IMR-90 (cell line): Measurements from ENCODE around the gene PSTK. TPM values are rescaled to one million over a fixed set of nuclear protein-coding genes. Genes with fewer than 3 reads are reported as not detected.

ENCODE experiments used
- ATAC-seq: fragments of 200-7000 bp; cut with Tn5 transposase; 2 replicates; pipeline ENCODE4 v1.9.1; 2020; ENCODE audit warnings: low read depth, mild to moderate bottlenecking, moderate library complexity
- BruUV-seq: library from RNA; stranded (reverse); fragments of 400-500 nt; replicated peaks from 2 replicates; lab custom pipeline; 2021; lab: Mats Ljungman, UMichigan
- CTCF ChIA-PET: fragments of 300-600 bp; formaldehyde crosslinking; extraction: SDS; loops from one replicate; lab custom pipeline; 2021; ENCODE audit warnings: antibody characterized with exemption; lab: Yijun Ruan, JAX
- POLR2A ChIA-PET: fragments of 300-600 bp; sonication (Branson Sonifier 250); formaldehyde crosslinking; loops from one replicate; lab custom pipeline; 2022; ENCODE audit warnings: antibody characterized with exemption; ENCODE audit not compliant: unreplicated experiment; lab: Charles Lee
- DNase-seq: peaks from one replicate; pipeline ENCODE4 v3.0.0; 2013
- H2AFZ ChIP-seq: replicated peaks from 2 replicates; pipeline ENCODE3; 2013; ENCODE audit warnings: low read length, mild to moderate bottlenecking; ENCODE audit not compliant: poor library complexity
- H2AK5ac ChIP-seq: 2 replicates; pipeline ENCODE4 v1.6.1; 2013; ENCODE audit warnings: low read depth, low read length, inconsistent platforms
- H2AK9ac ChIP-seq: replicated peaks from 2 replicates; pipeline ENCODE3; 2013; ENCODE audit warnings: mild to moderate bottlenecking, low read depth, low read length, moderate library complexity; ENCODE audit not compliant: poor library complexity
- H2BK120ac ChIP-seq: 2 replicates; pipeline ENCODE4 v1.6.1; 2013; ENCODE audit warnings: low read depth, low read length, inconsistent platforms
- H2BK15ac ChIP-seq: 3 replicates; pipeline ENCODE4 v1.6.1; 2013; ENCODE audit warnings: low read depth, low read length, inconsistent platforms
- H2BK20ac ChIP-seq: 2 replicates; pipeline ENCODE4 v1.6.1; 2013; ENCODE audit warnings: low read depth, mild to moderate bottlenecking, inconsistent platforms, low read length, moderate library complexity
- H2BK5ac ChIP-seq: 2 replicates; pipeline ENCODE4 v1.6.1; 2013; ENCODE audit warnings: mild to moderate bottlenecking, low read depth, low read length, inconsistent platforms; ENCODE audit not compliant: poor library complexity, severe bottlenecking
- H3K14ac ChIP-seq: replicated peaks from 2 replicates; pipeline ENCODE4 v1.6.1; 2013; ENCODE audit warnings: low read depth, low read length, inconsistent platforms
- H3K18ac ChIP-seq: 2 replicates; pipeline ENCODE4 v1.6.1; 2013; ENCODE audit warnings: low read depth, low read length, control low read depth
- H3K23ac ChIP-seq: 2 replicates; pipeline ENCODE4 v1.6.1; 2013; ENCODE audit warnings: low read depth, low read length, inconsistent platforms
- H3K27ac ChIP-seq: 2 replicates; pipeline ENCODE4 v1.5.1; 2013; ENCODE audit warnings: mild to moderate bottlenecking, control low read depth, low read length; ENCODE audit not compliant: insufficient read depth
- H3K27me3 ChIP-seq: 2 replicates; pipeline ENCODE4 v1.6.1; 2013; ENCODE audit warnings: low read length; ENCODE audit not compliant: control insufficient read depth, insufficient read depth
- H3K36me3 ChIP-seq: 2 replicates; pipeline ENCODE4 v1.6.1; 2013; ENCODE audit warnings: low read length, mixed read lengths; ENCODE audit not compliant: control insufficient read depth, insufficient read depth
- H3K4ac ChIP-seq: 2 replicates; pipeline ENCODE4 v1.6.1; 2013; ENCODE audit warnings: low read depth, low read length, inconsistent platforms
- H3K4me1 ChIP-seq: 2 replicates; pipeline ENCODE4 v1.6.1; 2013; ENCODE audit warnings: low read length, mixed read lengths; ENCODE audit not compliant: control insufficient read depth, insufficient read depth
- H3K4me2 ChIP-seq: 2 replicates; pipeline ENCODE4 v1.6.1; 2013; ENCODE audit warnings: low read depth, mild to moderate bottlenecking, control low read depth, low read length, moderate library complexity
- H3K4me3 ChIP-seq: 2 replicates; pipeline ENCODE4 v1.5.1; 2013; ENCODE audit warnings: low read depth, mild to moderate bottlenecking, control low read depth, low read length, moderate library complexity; ENCODE audit not compliant: insufficient read depth
- H3K56ac ChIP-seq: 2 replicates; pipeline ENCODE4 v1.6.1; 2013; ENCODE audit warnings: low read length, inconsistent platforms; ENCODE audit not compliant: insufficient read depth; ENCODE audit errors: extremely low read depth
- H3K79me1 ChIP-seq, 2 experiments: 2 replicates each; pipeline ENCODE4 v1.6.1; 2013; ENCODE audit warnings: low read length in 2 of 2, inconsistent platforms in 1 of 2, low read depth in 1 of 2
- H3K9ac ChIP-seq: 2 replicates; pipeline ENCODE4 v1.6.1; 2013; ENCODE audit warnings: low read depth, low read length, control low read depth
- H3K9me1 ChIP-seq: 2 replicates; pipeline ENCODE4 v1.6.1; 2013; ENCODE audit warnings: low read length, inconsistent platforms; ENCODE audit not compliant: insufficient read depth
- H3K9me3 ChIP-seq: 2 replicates; pipeline ENCODE4 v1.6.1; 2013; ENCODE audit warnings: low read length; ENCODE audit not compliant: control insufficient read depth, insufficient read depth
- H4K20me1 ChIP-seq: 2 replicates; pipeline ENCODE4 v1.6.1; 2013; ENCODE audit warnings: low read length, inconsistent platforms; ENCODE audit not compliant: insufficient read depth
- H4K5ac ChIP-seq: 2 replicates; pipeline ENCODE4 v1.6.1; 2013; ENCODE audit warnings: mild to moderate bottlenecking, low read depth, low read length, control low read depth
- H4K8ac ChIP-seq, 2 experiments: 2 replicates each; pipeline ENCODE4 v1.6.1; 2013; ENCODE audit warnings: low read depth in 2 of 2, low read length in 2 of 2, control low read depth in 1 of 2, inconsistent platforms in 1 of 2
- H4K91ac ChIP-seq: 2 replicates; pipeline ENCODE4 v1.6.1; 2013; ENCODE audit warnings: low read depth, low read length, inconsistent platforms; ENCODE audit not compliant: insufficient read depth
- ELK1 ChIP-seq: fragments of 150-350 bp; IDR thresholded peaks from 2 replicates; pipeline ENCODE4 v1.6.1; 2016; ENCODE audit warnings: low read depth, mild to moderate bottlenecking, low read length, moderate library complexity, borderline replicate concordance
- MAFK ChIP-seq: IDR thresholded peaks from 2 replicates; pipeline ENCODE4 v1.6.1; 2012; ENCODE audit warnings: low read depth, low read length, improper control_type of control experiment
- NFE2L2 ChIP-seq: fragments of 150-350 bp; IDR thresholded peaks from 2 replicates; pipeline ENCODE4 v1.6.1; 2016; ENCODE audit warnings: low read depth, mild to moderate bottlenecking, low read length
- WGBS, 2 experiments: methylation state at CpG; one replicate each; pipeline versions ENCODE4 v1.1.5 to v1.1.7; 2013; ENCODE audit warnings: missing lambda C conversion rate in 2 of 2; ENCODE audit not compliant: insufficient read length in 1 of 2; ENCODE audit errors: extremely low coverage in 2 of 2; 5-methylcytosine and 5-hydroxymethylcytosine counted together
- dilution Hi-C: fragments of 300-500 bp; cut with HindIII; formaldehyde crosslinking; loops from one replicate; pipeline ENCODE4 v1.14.3; 2018; ENCODE audit warnings: low sequenced_read_pairs; ENCODE audit not compliant: unreplicated experiment
- in situ Hi-C: fragments of 300-500 bp; cut with MboI; formaldehyde crosslinking; loops from 3 replicates; pipeline ENCODE4 v1.14.3; 2019; ENCODE audit warnings: low sequenced_read_pairs, inconsistent platforms, mixed read lengths
- intact Hi-C: fragments of 100-400 bp; cut with micrococcal nuclease; formaldehyde crosslinking; loops from 2 replicates; pipeline ENCODE4 v1.10.0; 2022
- polyA plus RNA-seq, 3 experiments: library from polyadenylated mRNA; depleted of rRNA; stranded (reverse); fragments of >200 nt; gene quantifications; 2 replicates each; pipeline ENCODE4 v1.2.3, GENCODE V29; 2012; ENCODE audit warnings: low replicate concordance in 1 of 3
- total RNA-seq: library from RNA; depleted of rRNA; stranded (reverse); fragments of >200 nt; gene quantifications from 2 replicates; pipeline ENCODE4 v1.2.3, GENCODE V29; 2012

PSTK gene
- total and polyA plus RNA-seq, 2 of the 4 experiments (the other 2 are of a cell fraction) = 4.1 to 4.2 TPM

GRCh38 chr10:122998360-122998917 is 18.2 kb downstream of the PSTK start:
- Histone ChIP-seq H3K79me1 (peaks cover 23 to 25% of the 10 kb centered on the region in 2 experiments; a peak in 3 of 4 replicates), H3K4ac (no peak overlapping the region), H2AK9ac (no peak overlapping the region), H3K56ac (no peak overlapping the region), H3K9me3 (no peaks in the 10 kb centered on the region), H3K23ac (no peak overlapping the region), H4K91ac (no peak overlapping the region), H3K27ac (no peak overlapping the region), H4K8ac (no peak overlapping the region), H2BK15ac (no peak overlapping the region), H4K20me1 (peaks cover 3% of the 10 kb centered on the region; the same call in 1 of the 2 replicates), H3K4me3 (no peak overlapping the region), H3K9ac (no peak overlapping the region), H2BK20ac (no peak overlapping the region), H3K14ac (no peak overlapping the region), H2AFZ (no peak overlapping the region), H3K36me3 (peaks cover 14% of the 10 kb centered on the region), H3K4me1 (no peaks in the 10 kb centered on the region; the same call in 1 of the 2 replicates), H2BK5ac (no peak overlapping the region), H2BK120ac (no peak overlapping the region), H3K9me1 (no peaks in the 10 kb centered on the region), H3K27me3 (no peaks in the 10 kb centered on the region), H4K5ac (no peak overlapping the region), H3K18ac (no peak overlapping the region), H3K4me2 (no peak overlapping the region), H2AK5ac (no peak overlapping the region)
- POLR2A ChIA-PET = no interaction called here
- CTCF ChIA-PET = no interaction called here
- DNase-seq (no peak), ATAC-seq (no peak)
- WGBS, 2 experiments = no CpG with 5 or more reads among the region's 6 CpGs
- dilution Hi-C loops = no loop called here
- TF ChIP-seq ELK1 (no peak), NFE2L2 (no peak), MAFK (peak; percentile 57)
- intact Hi-C loops = no loop called here
- in situ Hi-C loops = no loop called here
- no TSS peak for BruUV-seq
